22Rv1 (cell line): ENCODE data around the gene NLRP6.

Source experiments
- ZFX ChIP-seq: fragments of 450-650 bp; IDR thresholded peaks from 2 replicates; pipeline ENCODE4 v1.6.1; 2017; ENCODE audit warnings: antibody characterized with exemption, borderline replicate concordance
- TF ChIP-seq, protein P1 (sequence below): fragments of 450-650 bp; IDR thresholded peaks from 2 replicates; pipeline ENCODE4 v1.5.1; 2017; ENCODE audit warnings: mild to moderate bottlenecking

- TF ChIP-seq, protein P1, sequence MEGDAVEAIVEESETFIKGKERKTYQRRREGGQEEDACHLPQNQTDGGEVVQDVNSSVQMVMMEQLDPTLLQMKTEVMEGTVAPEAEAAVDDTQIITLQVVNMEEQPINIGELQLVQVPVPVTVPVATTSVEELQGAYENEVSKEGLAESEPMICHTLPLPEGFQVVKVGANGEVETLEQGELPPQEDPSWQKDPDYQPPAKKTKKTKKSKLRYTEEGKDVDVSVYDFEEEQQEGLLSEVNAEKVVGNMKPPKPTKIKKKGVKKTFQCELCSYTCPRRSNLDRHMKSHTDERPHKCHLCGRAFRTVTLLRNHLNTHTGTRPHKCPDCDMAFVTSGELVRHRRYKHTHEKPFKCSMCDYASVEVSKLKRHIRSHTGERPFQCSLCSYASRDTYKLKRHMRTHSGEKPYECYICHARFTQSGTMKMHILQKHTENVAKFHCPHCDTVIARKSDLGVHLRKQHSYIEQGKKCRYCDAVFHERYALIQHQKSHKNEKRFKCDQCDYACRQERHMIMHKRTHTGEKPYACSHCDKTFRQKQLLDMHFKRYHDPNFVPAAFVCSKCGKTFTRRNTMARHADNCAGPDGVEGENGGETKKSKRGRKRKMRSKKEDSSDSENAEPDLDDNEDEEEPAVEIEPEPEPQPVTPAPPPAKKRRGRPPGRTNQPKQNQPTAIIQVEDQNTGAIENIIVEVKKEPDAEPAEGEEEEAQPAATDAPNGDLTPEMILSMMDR, result no peak
- no peak for TF ChIP-seq ZFX
These were observed 36.6 kb upstream of the NLRP6 start for GRCh38 chr11:241634-242033.
